GM18511 (cell line): ENCODE measurements around the gene ARHGAP21.
A peak's percentile ranks its signal among the peaks of the same experiment; 100 is the strongest.
"Not testable (repeated sequence)": the region's sequence is repeated elsewhere in the genome, so short reads cannot be mapped to it uniquely, and the experiment has no call there.

Experiments used
- ATAC-seq: cut with Tn5 transposase; IDR thresholded peaks from one replicate; pipeline ENCODE4 v1.9.1; 2021; ENCODE audit warnings: mild to moderate bottlenecking, moderate library complexity; ENCODE audit not compliant: unreplicated experiment

The ARHGAP21 gene

DNA sequence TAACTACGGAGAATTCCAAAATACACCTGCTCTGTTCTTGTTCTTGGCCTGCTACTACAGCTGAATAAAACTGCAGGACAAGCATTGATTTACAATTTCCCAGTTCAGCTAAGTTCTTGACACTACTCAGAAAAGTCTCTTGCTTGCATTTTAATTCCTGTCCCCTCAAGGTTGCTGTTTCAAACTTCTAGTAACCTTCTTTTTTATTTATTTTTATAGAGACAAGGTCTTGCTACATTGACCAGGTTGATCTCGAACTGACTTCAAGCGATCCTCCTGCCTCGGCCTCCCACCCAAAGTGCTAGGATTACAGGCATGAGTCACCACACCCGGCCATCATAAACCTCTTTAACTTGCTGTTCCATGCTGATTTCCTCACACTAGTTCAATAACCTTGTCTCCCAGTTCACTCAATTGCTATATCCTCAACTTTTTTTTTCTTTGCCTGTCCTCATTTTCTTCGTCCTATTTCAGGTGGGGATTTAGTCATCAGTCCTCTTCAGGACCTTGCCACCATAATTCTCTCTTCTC is 79.9 kb downstream of the ARHGAP21 start:
- ATAC-seq: no peak

DNA sequence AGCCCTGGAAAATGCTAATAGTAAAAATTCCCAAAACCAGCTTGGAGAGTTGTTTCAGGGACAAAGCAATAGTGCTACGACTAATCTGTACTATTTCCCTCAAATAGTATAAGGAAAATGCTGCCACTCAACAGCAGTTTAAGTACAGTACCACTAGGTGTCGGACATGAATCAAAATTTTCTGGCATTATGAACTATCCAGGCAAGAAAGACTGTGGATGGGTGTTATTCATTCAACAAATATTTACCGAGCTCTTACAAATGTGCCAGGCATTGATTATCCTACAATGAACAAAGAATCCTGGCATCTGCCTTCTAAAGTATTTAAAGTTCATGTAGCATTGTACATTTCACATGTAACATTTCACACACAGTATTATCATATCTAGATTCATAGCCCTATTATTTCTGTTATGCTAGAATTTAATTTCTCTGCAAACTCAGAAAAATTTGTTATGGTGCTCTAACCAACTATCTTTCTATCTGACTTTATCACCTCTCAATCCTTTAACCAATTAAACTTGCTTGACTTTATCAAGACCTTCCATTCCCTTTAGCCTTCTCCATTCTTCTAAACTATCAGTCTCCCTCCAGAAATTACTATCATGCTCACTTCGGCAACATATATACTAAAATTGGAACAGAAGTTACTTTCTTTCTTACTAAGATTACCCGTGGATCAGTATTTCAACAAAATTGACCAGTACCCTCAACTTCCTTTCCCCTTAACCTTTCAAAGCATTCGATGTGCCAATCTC is 80.6 kb downstream of the ARHGAP21 start:
- ATAC-seq: peak; percentile 82

DNA sequence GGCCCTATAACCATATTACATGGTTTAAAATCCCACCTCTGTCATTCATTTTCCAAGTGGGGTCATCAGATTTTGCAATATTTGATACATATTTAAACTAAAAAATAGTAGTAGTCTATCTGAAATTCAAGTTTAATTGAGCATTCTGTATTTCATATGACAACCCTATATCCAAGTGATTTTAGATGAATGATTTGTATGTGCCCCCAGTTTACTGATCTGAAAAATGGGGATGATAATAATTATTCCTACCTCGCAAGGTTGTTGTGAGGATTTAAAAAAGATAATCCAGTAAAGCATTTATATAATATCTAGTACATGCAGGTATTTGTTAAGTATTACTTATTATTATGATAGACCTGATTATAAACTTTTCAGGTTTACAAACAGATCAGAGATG is 84.6 kb downstream of the ARHGAP21 start:
- ATAC-seq: no peak

DNA sequence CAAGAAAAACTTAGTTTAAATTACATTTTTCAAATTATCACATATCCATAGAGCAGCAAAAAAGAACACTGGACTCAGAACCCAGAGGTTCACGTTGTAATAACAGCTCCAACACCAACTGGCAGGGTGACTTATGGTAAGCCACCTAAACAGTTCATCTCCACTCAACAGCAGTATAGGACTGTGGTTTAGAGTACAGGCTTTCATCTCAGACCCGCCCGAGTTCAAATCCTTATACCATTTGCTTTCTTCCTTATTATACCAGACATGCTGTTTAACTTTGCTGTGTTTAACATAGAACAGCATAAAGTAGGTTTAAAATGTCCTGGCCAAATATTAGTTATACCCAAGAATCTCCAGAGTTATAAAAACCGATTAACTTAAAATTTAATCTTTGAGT is 97.9 kb downstream of the ARHGAP21 start:
- ATAC-seq: no peak

DNA sequence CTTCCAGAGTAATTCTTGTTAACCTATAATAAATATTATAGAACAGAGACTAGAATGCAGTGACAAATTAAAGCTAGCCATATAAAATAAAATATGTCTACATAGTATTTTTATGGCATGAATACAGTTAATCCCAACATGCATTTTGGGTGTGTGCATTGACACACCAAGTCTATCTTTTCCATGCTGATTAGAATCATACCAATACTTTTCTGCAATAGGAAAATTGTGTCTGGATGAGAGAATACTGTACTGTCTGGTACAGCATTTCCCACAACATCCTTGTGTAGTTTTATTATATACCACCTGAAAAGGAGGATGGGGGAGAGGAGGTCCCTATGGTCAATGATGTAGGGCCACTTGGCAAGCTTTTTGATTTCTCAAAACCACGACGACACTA is 100.3 kb downstream of the ARHGAP21 start:
- ATAC-seq: no peak

DNA sequence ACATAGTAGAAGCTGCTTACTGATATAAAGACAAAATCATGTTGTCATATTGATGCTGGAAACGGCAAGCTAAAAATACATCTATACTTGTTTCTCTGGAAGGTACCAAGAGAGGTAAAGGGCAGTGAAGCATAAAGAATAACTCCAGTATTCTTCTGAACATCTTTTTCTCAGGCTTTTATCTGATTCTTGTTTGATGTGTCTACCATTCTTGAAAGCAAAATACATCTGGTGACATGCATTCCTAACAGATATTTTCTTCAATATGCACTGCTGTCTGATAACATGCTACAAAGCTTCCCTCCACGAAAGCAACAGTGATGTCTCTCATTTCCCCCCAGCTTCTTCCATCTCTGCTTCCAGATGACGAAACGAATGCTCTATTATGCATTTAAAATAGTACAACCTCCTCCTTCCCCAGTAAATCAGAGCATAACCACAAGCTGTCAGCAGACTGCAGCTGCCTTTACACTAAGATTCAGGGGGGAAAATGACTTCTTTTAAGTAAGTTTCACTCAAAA is 100.8 kb downstream of the ARHGAP21 start:
- ATAC-seq: peak; percentile 51

DNA sequence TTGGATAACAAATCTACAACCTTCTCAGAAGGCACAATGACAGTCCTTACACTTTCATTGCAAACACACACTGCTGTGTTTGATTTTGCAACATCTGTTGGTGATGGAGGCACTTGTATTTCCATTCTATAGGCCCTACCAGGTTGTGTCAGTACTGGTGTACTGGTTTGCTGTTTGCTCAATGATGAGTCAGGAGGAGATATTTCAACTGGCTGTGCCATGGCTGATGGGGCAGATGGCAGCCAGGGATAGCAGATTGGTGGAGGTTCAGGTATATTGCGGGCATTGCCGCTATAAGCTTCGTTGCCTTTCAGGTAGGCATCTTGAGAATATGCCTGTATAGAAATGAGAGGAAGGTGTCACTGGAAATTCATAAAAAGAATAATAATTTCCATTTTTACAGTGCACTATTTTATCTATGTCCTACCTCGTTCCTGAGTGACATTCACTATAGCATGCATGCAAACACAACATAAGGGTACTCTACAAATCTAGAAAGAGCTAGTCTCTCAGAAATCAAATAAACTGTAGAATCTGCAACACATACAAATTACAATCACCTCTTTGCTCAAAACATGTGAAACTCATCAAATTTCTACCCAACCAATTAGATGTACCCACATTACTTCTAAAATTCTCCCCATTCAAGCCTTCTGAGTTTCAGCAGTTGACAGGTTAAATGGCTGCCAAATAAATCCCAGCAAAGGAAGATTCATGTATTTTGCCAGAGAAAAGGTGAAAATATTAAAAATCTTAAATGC is 102.5 kb downstream of the ARHGAP21 start:
- ATAC-seq: not testable (repeated sequence)

DNA sequence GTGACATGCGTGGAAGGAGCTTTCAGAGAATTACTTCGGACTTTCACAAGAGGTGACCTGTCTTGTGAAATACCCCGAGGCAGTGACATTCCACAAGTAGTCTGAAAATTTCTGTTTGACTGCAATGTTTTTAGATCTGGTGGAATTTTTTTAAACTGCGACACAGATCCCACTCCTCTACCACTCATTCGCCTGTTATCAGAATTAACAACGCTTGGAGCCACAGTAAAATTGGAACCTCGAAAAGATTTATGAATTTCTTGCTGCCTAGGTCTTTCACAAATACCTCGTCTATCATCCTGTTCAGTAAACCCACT is 103.7 kb downstream of the ARHGAP21 start:
- ATAC-seq: not testable (repeated sequence)

DNA sequence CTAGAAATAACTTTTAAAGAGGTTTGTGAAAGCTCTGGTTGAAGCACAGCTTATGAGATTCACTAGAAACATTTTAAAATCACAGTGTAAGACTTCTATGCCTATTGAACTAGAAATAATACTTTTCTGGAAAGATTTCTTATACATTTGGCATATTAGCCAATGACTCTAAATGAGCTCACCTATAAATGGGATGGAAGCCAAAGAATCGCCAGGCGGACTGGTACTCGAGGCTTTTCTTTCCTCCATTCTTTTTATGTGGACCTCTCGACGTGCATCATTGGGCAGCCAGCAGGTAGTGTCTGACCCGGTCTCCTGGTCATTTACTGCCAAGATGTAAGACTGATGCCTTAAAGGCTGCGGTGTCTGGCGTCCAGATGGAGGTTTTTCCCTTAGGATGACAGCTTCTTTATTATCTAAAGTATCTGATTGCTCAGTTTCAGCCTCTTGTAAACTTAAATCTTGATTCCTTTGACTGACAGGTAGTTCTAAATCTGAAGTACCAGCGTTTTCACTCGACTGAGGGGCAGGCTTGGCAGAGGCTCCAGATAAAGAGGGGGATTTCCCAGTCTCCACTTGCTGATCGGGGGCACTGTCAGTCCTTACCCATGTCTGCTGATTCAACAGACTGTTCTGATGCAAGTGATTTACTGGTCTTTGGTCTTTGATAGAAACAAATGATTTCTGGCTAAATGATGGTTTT is 104.2 kb downstream of the ARHGAP21 start:
- ATAC-seq: not testable (repeated sequence)

DNA sequence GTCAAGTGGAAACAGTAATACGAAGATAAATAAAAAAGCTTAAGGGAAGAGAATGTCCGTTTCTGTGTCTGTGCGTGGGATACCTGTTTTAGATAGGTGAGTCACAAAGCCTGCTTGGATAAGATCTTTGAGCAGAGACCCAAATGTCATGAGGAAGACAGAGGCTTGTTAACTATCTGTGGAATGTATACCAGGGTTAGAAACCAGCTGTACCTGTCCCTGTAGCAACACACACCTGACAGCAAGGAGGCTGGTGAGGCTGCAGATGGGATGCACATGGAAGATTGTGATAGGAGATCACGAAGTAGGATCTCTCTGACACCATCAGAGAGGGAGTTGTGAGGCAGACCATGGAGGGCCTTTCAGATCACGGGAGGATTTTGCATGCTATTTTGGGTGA is 105.3 kb downstream of the ARHGAP21 start:
- ATAC-seq: no peak

DNA sequence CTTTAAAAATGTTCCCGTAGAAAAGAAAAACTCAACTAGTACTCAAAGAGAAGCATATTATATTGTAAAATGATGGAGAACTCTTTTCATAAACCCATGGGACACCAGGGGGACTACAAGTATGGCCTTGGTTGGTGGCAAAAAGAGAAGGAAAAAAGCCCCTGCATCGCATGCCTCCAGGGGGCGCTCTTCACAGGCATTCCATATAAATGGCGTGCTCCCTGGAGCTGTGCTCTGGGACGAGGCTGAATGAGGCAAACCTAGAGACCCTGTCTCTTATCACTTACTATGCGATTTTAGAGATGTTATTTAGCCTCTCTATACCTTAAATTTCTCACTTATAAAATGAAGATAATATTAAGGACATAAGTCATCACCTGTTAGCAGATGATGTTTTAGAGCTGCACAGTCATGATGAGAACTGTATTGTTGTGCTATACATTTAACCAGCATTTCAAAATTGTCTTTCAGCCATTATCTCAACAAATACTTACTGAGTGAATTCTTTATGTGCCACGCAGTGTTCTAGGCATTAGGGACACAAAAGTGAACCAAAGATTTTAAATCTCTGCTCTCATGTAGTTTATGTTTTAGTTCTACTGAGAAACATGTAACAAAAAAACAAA is 105.8 kb downstream of the ARHGAP21 start:
- ATAC-seq: peak; percentile 71

DNA sequence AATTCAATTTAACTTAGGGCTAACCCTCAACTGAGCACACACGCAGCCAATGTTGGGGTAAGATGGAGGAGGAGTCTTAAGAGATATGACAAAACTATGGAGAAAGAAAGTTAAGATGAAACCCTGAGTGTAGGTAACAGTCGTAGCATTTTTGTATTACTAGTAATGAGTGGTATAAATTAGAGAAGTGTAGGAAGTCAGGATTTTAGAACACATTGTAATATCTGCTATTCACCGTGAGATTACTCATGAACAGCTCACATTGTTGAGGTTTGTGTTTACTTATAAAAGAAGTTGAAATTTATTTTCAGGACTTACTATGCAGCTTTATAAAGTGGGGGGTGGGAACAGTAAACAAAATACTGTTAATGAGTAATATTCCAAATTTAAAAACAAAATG is 107.2 kb downstream of the ARHGAP21 start:
- no peak for ATAC-seq

DNA sequence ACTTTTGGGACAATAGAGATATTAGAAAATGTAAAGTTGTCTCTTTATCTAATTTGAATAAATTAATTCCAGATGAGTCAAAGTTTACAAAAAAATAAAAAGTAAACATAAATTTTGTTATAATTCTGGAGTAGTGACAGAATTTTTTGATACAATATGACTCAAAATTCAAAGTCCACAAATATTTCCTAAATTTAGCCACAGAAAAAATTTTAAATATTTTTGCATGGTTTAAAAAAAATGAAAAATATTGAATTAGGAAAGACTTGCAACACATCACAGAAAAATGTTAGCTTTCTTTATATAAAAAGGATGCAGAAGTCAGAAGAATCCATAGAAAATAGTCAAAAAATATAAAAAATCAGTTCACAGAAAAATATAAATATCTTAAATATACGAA is 117.7 kb downstream of the ARHGAP21 start:
- ATAC-seq: no peak

DNA sequence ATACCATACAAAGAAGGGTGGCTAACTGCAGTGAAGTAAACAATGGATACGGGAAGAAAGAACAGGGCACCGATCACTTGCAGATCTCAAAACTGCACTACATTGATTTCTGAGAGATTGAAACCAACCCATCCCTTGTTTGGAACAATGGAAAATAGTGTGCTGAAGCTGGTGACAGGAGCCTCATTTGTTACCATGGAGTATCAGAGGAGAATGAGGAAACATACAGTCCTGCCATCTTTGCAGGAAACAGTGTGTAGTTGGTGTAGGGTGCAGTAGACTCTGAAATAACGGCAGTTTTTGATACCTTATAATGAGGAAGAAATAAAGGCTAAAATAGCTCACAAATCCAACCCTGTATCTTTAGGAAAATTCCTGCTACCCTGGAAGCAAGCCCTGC is 118.5 kb downstream of the ARHGAP21 start:
- no peak for ATAC-seq

DNA sequence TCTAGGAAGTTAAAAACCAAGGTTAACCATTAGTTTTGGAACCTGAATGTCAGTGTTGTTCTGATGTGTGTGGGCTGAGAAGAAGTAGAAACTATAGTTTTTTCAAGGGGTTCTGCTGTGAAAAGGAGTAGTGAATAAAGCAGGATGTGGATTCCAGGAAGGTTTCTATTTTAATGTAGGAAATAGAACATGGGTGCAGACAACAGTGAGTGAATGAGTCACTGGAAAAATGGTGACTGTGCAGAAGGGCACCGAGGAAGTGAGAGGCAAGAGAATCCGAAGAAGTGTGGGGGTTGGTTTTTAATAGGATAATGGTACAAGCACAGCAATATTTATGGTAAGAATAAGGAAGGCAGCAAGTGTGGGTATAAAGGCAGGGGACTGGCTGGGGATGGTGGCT is 120.4 kb downstream of the ARHGAP21 start:
- no peak for ATAC-seq

DNA sequence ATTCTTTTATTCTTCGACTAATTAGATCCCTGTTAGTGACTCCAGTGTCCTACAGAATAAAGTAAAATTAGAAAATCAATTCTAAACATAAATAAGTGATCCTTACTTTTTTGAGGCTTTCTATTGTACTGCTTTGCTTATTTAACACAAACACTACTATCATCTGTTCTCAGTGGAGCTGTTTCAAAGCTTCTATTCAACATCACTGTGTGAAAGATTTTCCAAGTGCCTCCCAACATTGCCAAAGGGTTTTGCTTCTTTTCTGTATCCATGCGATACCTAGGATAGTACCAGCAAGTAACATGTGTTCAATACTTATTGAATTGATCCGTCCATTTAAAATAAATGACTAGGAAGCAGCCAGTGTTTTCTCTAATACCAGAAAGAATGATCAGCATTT is 125.7 kb downstream of the ARHGAP21 start:
- ATAC-seq: no peak

DNA sequence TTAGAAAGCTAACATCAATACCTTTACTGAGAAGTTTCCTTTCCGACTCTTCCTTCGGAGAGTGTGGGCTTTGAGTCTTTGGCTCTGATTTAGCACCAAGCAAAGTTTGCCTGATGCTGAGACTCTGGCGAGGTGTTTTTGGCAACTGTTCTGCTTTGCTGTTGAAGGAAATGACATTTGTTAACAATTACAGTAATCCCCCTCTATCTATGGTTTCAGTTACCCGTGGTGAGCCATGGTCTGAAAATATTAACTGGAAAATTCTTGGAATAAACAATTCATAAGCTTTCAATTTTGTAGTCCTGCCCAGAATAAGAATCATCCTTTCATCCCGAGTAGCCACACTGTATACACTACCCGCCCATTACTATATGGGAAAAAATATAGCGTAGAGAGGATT is 126.3 kb downstream of the ARHGAP21 start:
- ATAC-seq: no peak

DNA sequence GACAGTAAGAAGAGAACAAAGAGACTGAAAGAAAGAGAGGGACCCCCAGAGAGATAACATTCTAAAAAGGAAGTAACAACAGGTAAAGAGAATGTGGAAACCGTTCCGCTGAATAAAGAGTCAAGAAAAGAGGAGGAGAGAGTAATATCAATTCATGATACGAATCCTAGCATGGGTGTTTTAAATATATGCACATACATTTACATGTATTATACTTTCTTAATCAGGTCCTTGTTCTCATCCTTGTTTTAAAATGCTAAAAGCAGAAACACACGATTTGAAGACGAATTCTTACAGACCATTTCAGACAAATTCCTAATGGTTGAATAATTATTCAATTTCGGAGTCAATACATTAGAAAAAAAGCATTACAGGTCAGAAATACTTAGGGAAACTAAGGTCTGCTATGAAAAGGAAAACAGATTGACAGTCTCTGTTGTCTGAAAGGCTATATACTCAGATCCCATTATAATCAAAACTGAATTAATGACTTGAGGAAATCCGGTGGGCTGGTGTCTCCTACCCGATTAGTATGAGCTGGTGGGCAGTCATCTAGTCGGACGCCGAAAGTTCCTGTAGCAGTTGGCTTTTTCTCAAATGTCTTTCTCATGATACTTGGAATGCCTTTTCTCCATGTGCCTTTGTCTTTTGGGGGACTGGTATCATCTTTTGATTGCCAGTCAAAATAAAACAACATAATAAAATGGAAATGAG is 127.3 kb downstream of the ARHGAP21 start:
- no peak for ATAC-seq

DNA sequence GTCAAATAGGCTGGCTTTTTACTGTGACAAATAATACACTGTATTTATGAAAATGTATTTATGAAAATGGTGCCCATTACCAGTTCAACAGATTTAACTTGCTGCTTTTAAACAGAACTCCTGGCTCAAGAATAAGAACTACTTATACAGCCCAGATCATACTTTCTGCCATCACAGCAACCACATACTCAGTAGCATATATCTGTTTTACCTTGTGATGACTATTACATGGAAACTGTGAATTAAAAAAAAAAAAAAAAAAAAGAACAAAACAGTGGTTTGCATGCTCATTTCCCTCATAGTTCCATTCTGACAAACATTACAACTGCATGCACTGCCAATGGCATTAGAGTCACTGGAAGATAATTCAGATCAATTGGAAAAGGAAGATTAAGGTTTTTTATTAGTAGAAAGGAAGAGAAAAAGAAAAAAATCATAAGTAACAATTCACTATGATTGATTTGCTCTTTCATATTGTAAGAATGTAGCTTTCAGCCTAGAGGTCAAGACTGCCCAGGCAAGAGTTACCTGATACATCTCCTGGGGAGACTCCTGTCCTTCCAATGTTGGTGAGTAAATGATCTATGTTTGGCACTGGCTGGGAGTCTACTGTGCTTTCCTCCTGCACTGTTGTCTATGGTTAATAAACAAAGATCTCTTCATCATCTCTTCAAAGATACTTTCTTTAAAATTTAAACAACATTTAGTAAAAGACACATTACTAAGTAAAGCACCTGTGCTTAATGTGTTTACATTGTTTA is 132.8 kb downstream of the ARHGAP21 start:
- no peak for ATAC-seq

DNA sequence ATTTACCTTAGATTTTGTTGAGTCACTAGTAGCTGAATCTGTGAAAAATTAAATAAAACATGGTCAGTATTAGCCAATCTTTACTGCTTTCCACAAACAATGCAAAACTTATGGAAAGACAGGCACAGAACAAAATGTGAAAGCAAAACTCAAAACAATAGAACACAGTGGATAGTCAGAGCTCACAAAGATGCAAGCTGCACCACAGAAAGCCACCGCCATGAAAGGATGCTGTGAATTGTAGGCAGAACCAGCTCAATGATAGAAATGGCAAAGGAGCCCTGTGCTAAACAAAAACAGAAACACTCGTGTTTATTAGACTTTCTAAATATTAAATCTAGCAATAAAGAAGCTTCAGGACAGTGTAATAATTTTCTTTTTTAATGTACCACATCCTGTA is 134.4 kb downstream of the ARHGAP21 start:
- ATAC-seq: no peak
